PC-3 (cell line): ENCODE measurements around the gene GATM.

Experiments used
- CTCF ChIP-seq: fragments of 300-600 bp; sonication (generic); conservative IDR thresholded peaks from 2 replicates; pipeline ENCODE4 v1.5.1; 2017; ENCODE audit warnings: antibody characterized with exemption, low read depth, mild to moderate bottlenecking, low read length
- EZH2 ChIP-seq: fragments of 300-600 bp; sonication (generic); IDR thresholded peaks from one replicate; pipeline ENCODE4 v1.6.1; 2017; ENCODE audit warnings: antibody characterized with exemption, mild to moderate bottlenecking, low read length; ENCODE audit not compliant: unreplicated experiment
- EZH2phosphoT487 ChIP-seq: fragments of 300-600 bp; sonication (generic); IDR thresholded peaks from 2 replicates; pipeline ENCODE4 v1.6.1; 2018; ENCODE audit warnings: mild to moderate bottlenecking, antibody characterized with exemption, low read length, borderline replicate concordance

- TF ChIP-seq CTCF (no peak), EZH2 (no peak), EZH2phosphoT487 (no peak)
Observed at GRCh38 chr15:45340429-45340828, 37.9 kb downstream of the GATM start.
